ENCODE results near the gene KHDC1. TPM values are rescaled to one million over a fixed set of nuclear protein-coding genes. Genes with fewer than 3 reads are reported as not detected.

Gene KHDC1
- polyA plus RNA-seq, 1 donor (not counting 4 experiments of a cell fraction or from before 2014, with no cell fraction given): 0.55 TPM

DNA sequence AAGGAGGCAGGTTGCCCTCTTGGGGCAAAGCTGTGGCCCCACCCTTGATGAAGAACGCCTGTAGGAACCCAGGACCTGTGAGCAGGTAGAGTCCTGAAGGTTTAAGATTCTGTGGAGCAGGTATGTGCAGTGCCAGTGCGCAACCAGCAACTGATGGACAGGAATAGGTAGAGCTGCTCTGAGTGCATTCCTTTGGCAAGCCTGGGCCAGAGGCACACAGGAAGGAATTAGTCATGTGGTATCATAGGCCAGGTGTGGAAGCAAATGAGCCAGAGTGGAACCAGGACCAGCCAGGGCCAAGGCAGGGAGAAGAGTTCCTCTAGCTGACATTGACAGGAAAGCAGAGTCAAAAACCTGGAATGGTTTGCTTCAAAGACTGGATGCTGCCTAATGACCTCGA is 1.4 kb upstream of the KHDC1 start:
- H3K27me3 ChIP-seq (ENCODE audit: control insufficient read depth, extremely low read depth, insufficient read depth, low read length): no peaks in the 10 kb centered on the region
- H3K9me1 ChIP-seq (ENCODE audit: control insufficient read depth, extremely low read depth, insufficient read depth, low read length): no peaks in the 10 kb centered on the region
- H3K4me2 ChIP-seq (ENCODE audit: control insufficient read depth, extremely low read depth, insufficient read depth, low read depth, low read length): peak overlapping the region; percentile 80
- peak overlapping the region in 2 of 3 experiments; percentile 1 to 77 for H3K4me3 ChIP-seq (ENCODE audit: control insufficient read depth in 2 of 3, extremely low read depth in 1 of 3, insufficient read depth in 2 of 3, low read depth in 1 of 3, low read length in 3 of 3)
- no peaks in the 10 kb centered on the region for H4K20me1 ChIP-seq (ENCODE audit: control insufficient read depth, extremely low read depth, insufficient read depth, low read length)
- TF ChIP-seq EZH2 (IDR thresholded peaks at IDR 0.05; ENCODE audit: low read length): no peak
- TF ChIP-seq CTCF (optimal IDR thresholded peaks at IDR 0.05 in 1 of 3, IDR thresholded peaks at IDR 0.05 in 1 of 3, conservative IDR thresholded peaks at IDR 0.05 in 1 of 3; ENCODE audit: extremely low read depth in 1 of 3, insufficient read depth in 2 of 3, low read length in 3 of 3): peak in 1 of 3 experiments; percentile 34
- peaks cover 21% of the 10 kb centered on the region for H3K79me2 ChIP-seq (ENCODE audit: control insufficient read depth, insufficient read depth, low read length)
- H3K9me3 ChIP-seq (ENCODE audit: control insufficient read depth, low read depth, low read length): no peaks in the 10 kb centered on the region
- H3K27ac ChIP-seq (ENCODE audit: control insufficient read depth, insufficient read depth, low read length): peak overlapping the region; percentile 78
- DNase-seq (ENCODE audit: low read depth, low spot score): peak; percentile 97
- H3K9ac ChIP-seq (ENCODE audit: control insufficient read depth, extremely low read depth, insufficient read depth, low read length): no peak overlapping the region
- peaks cover 0 to 1% of the 10 kb centered on the region in 2 experiments for H3K36me3 ChIP-seq (ENCODE audit: control insufficient read depth in 2 of 2, extremely low read depth in 1 of 2, insufficient read depth in 2 of 2, low read length in 2 of 2)
- FAIRE-seq: peak; percentile 99
- dilution Hi-C loops (cut with MboI; ENCODE audit: extremely low pct_ligation_motif_present, low sequenced_read_pairs): no loop called here
- H3K4me1 ChIP-seq (ENCODE audit: control insufficient read depth, extremely low read depth, insufficient read depth, low read length): peaks cover 44% of the 10 kb centered on the region
- H2AFZ ChIP-seq (ENCODE audit: control insufficient read depth, low read length): no peak overlapping the region

- Histone ChIP-seq H3K9me3 (ENCODE audit: control insufficient read depth, low read depth, low read length) (no peaks in the 10 kb centered on the region), H3K4me3 (ENCODE audit: control insufficient read depth in 2 of 3, extremely low read depth in 1 of 3, insufficient read depth in 2 of 3, low read depth in 1 of 3, low read length in 3 of 3) (peak overlapping the region; percentile 52 to 77 (median 60)), H3K27ac (ENCODE audit: control insufficient read depth, insufficient read depth, low read length) (peak overlapping the region; percentile 78), H3K4me2 (ENCODE audit: control insufficient read depth, extremely low read depth, insufficient read depth, low read depth, low read length) (peak overlapping the region; percentile 80), H2AFZ (ENCODE audit: control insufficient read depth, low read length) (peak overlapping the region; percentile 82), H3K36me3 (ENCODE audit: control insufficient read depth in 2 of 2, extremely low read depth in 1 of 2, insufficient read depth in 2 of 2, low read length in 2 of 2) (peaks cover 0 to 1% of the 10 kb centered on the region in 2 experiments), H3K4me1 (ENCODE audit: control insufficient read depth, extremely low read depth, insufficient read depth, low read length) (peaks cover 47% of the 10 kb centered on the region), H3K27me3 (ENCODE audit: control insufficient read depth, extremely low read depth, insufficient read depth, low read length) (no peaks in the 10 kb centered on the region), H3K9me1 (ENCODE audit: control insufficient read depth, extremely low read depth, insufficient read depth, low read length) (no peaks in the 10 kb centered on the region), H3K79me2 (ENCODE audit: control insufficient read depth, insufficient read depth, low read length) (peaks cover 20% of the 10 kb centered on the region), H3K9ac (ENCODE audit: control insufficient read depth, extremely low read depth, insufficient read depth, low read length) (peak overlapping the region; percentile 73), H4K20me1 (ENCODE audit: control insufficient read depth, extremely low read depth, insufficient read depth, low read length) (no peaks in the 10 kb centered on the region)
- FAIRE-seq (no peak), DNase-seq (ENCODE audit: low read depth, low spot score) (no peak)
- TF ChIP-seq EZH2 (IDR thresholded peaks at IDR 0.05; ENCODE audit: low read length) (no peak), CTCF (optimal IDR thresholded peaks at IDR 0.05 in 1 of 3, IDR thresholded peaks at IDR 0.05 in 1 of 3, conservative IDR thresholded peaks at IDR 0.05 in 1 of 3; ENCODE audit: extremely low read depth in 1 of 3, insufficient read depth in 2 of 3, low read length in 3 of 3) (no peak)
- dilution Hi-C loops (cut with MboI; ENCODE audit: extremely low pct_ligation_motif_present, low sequenced_read_pairs): no loop called here
Observed at GRCh38 chr6:73263570-73263909, 544 bp upstream of the KHDC1 start.

All from keratinocyte (primary cell).